B cell (primary cell): ENCODE results near the gene PAK4. TPM values are rescaled to one million over a fixed set of nuclear protein-coding genes. Genes with fewer than 3 reads are reported as not detected.
"Not testable (repeated sequence)": the region's sequence is repeated elsewhere in the genome, so short reads cannot be mapped to it uniquely, and the experiment has no call there.

Source experiments
- ATAC-seq: fragments of 200-7000 bp; cut with Tn5 transposase; one replicate; pipeline ENCODE4 v1.10.0; 2021; ENCODE audit warnings: low read depth, mild to moderate bottlenecking, moderate number of reproducible peaks, moderate library complexity
- CTCF ChIA-PET: fragments of 350-600 bp; sonication (Branson Sonifier 250); formaldehyde crosslinking; loops from one replicate; lab custom pipeline; 2021; ENCODE audit warnings: antibody characterized with exemption, inconsistent platforms; lab: Charles Lee
- POLR2A ChIA-PET: fragments of 350-600 bp; sonication (Branson Sonifier 250); formaldehyde crosslinking; loops from one replicate; lab custom pipeline; 2021; ENCODE audit warnings: antibody characterized with exemption; lab: Charles Lee
- DNase-seq: peaks from one replicate; pipeline ENCODE4 v3.0.0; 2013
- H2AFZ ChIP-seq: 2 replicates; pipeline ENCODE4 v1.6.1; 2012; ENCODE audit warnings: mild to moderate bottlenecking, low read depth, low read length; ENCODE audit not compliant: insufficient read depth, poor library complexity, severe bottlenecking
- H3K27ac ChIP-seq, 2 donors: 1 replicate in 1 of 2; 2 replicates in 1 of 2; pipeline ENCODE4 v1.5.1; 2012 to 2013; ENCODE audit warnings: low read length in 2 of 2, mild to moderate bottlenecking in 2 of 2, moderate library complexity in 1 of 2
- H3K27me3 ChIP-seq, 4 experiments: fragments of 200-600 bp in 1 of 4; sonication (generic) in 1 of 4; replicated peaks in 1 of 4; 1 replicate in 2 of 4; 2 replicates in 2 of 4; pipeline versions ENCODE4 v1.6.1 to v1.7.0; 2013 to 2016; ENCODE audit warnings: low read length in 3 of 4, mild to moderate bottlenecking in 2 of 4, mixed read lengths in 1 of 4, moderate library complexity in 1 of 4; ENCODE audit not compliant: insufficient read depth in 4 of 4, control insufficient read depth in 3 of 4; ENCODE audit errors: control extremely low read depth in 1 of 4
- H3K36me3 ChIP-seq, 2 experiments: replicated peaks in 1 of 2; 1 replicate in 1 of 2; 2 replicates in 1 of 2; pipeline versions ENCODE4 v1.6.1 to v1.7.1; 2013; ENCODE audit warnings: low read length in 1 of 2; ENCODE audit not compliant: insufficient read depth in 2 of 2, control insufficient read depth in 1 of 2; ENCODE audit errors: control extremely low read depth in 1 of 2, extremely low read depth in 1 of 2
- H3K4me1 ChIP-seq, 2 donors: fragments of 200-600 bp in 1 of 2; sonication (generic) in 1 of 2; 1 replicate in 1 of 2; 2 replicates in 1 of 2; pipeline versions ENCODE4 v1.5.1 to v1.6.1; 2013 to 2017; ENCODE audit warnings: low read length in 2 of 2; ENCODE audit not compliant: control insufficient read depth in 2 of 2, insufficient read depth in 2 of 2
- H3K4me2 ChIP-seq: replicated peaks from 2 replicates; pipeline ENCODE3; 2012; ENCODE audit warnings: mild to moderate bottlenecking, low read depth, low read length; ENCODE audit not compliant: poor library complexity, severe bottlenecking
- H3K4me3 ChIP-seq, 5 experiments: fragments of 200-600 bp in 1 of 5; sonication (generic) in 1 of 5; 1 replicate in 3 of 5; 2 replicates in 2 of 5; pipeline versions ENCODE4 v1.5.1 to v1.7.0; 2011 to 2016; ENCODE audit warnings: low read length in 4 of 5, mild to moderate bottlenecking in 4 of 5, low read depth in 2 of 5, control low read depth in 1 of 5, moderate library complexity in 1 of 5; ENCODE audit not compliant: insufficient read depth in 1 of 5; ENCODE audit errors: control extremely low read depth in 1 of 5, extremely low read depth in 1 of 5
- H3K79me2 ChIP-seq: fragments of 200-600 bp; sonication (generic); one replicate; pipeline ENCODE4 v1.6.0; 2016; ENCODE audit warnings: low read length; ENCODE audit not compliant: control insufficient read depth, insufficient read depth
- H3K9ac ChIP-seq: fragments of 200-600 bp; sonication (generic); 2 replicates; pipeline ENCODE4 v1.6.1; 2017; ENCODE audit warnings: mild to moderate bottlenecking, low read length, moderate library complexity
- H3K9me3 ChIP-seq, 3 donors: one replicate each; pipeline versions ENCODE4 v1.6.1 to v1.7.1; 2013; ENCODE audit warnings: low read length in 2 of 3; ENCODE audit not compliant: control insufficient read depth in 2 of 3, insufficient read depth in 1 of 3; ENCODE audit errors: control extremely low read depth in 1 of 3
- H4K20me1 ChIP-seq: 2 replicates; pipeline ENCODE4 v1.6.0; 2012; ENCODE audit warnings: mild to moderate bottlenecking, low read length; ENCODE audit not compliant: insufficient read depth, control insufficient read depth, poor library complexity, severe bottlenecking
- H3K27ac Mint-ChIP-seq: one replicate; pipeline ENCODE4 v1.8.0; 2021; ENCODE audit warnings: mixed read lengths
- H3K27me3 Mint-ChIP-seq: one replicate; pipeline ENCODE4 v1.8.0; 2021; ENCODE audit warnings: mixed read lengths
- H3K4me1 Mint-ChIP-seq: one replicate; pipeline ENCODE4 v1.8.0; 2021; ENCODE audit warnings: mixed read lengths
- H3K4me3 Mint-ChIP-seq: one replicate; pipeline ENCODE4 v1.8.0; 2021; ENCODE audit warnings: mixed read lengths
- H3K9me3 Mint-ChIP-seq: one replicate; pipeline ENCODE4 v1.8.0; 2022; ENCODE audit warnings: mixed read lengths; ENCODE audit not compliant: insufficient read depth
- EZH2 ChIP-seq: IDR thresholded peaks from 2 replicates; pipeline ENCODE4 v1.6.1; 2012; ENCODE audit warnings: borderline replicate concordance, low read depth, mild to moderate bottlenecking, moderate library complexity, low read length; ENCODE audit not compliant: insufficient read depth, poor library complexity, severe bottlenecking
- WGBS: methylation state at CpG from one replicate; pipeline ENCODE4 v1.1.5; 2013; ENCODE audit warnings: missing lambda C conversion rate; ENCODE audit not compliant: insufficient coverage; 5-methylcytosine and 5-hydroxymethylcytosine counted together
- intact Hi-C: fragments of 100-400 bp; cut with micrococcal nuclease; formaldehyde crosslinking; loops from one replicate; pipeline ENCODE4 v1.10.0; 2022
- polyA plus RNA-seq: library from polyadenylated mRNA; depleted of rRNA; stranded (reverse); fragments of >200 nt; gene quantifications from 2 replicates; pipeline ENCODE4 v1.2.3, GENCODE V29; 2012
- total RNA-seq, 2 donors: library from RNA; stranded (reverse); fragments of 120-200 nt in 1 of 2; gene quantifications; 1 replicate in 1 of 2; 2 replicates in 1 of 2; pipeline versions ENCODE4 v1.2.3 to v1.2.4, GENCODE V29; 2013 to 2022
- TF ChIP-seq, protein P1 (sequence below): fragments of 200-600 bp; IDR thresholded peaks from one replicate; pipeline ENCODE4 v1.8.0; 2022; ENCODE audit warnings: antibody characterized with exemption, mild to moderate bottlenecking

Gene PAK4
- total and polyA plus RNA-seq, 2 donors (not counting 1 experiment from before 2014, with no cell fraction given): 12.0 to 23.3 TPM

DNA sequence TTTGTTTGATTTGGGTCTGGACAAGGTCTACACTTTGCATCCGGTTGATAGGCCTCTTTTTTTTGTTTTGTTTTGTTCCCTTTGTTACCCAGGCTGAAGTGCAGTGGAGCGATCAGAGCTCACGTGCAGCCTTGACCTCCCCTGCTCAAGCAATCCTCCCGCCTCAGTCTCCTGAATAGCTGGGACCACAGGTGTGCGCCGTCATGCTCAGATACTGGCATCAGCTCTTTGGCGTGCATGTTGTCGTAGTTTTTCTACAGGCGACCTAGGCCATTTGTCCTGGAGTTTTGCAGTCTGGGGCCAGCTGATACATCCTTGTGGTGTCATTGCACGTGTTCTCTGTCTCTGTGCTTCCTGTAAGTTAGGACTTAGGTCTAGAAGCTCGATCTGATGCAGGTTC lies 16.3 kb downstream of the PAK4 start:
- POLR2A ChIA-PET: no interaction called here
- Histone ChIP-seq H3K79me2 (peaks cover 69% of the 10 kb centered on the region), H3K4me3 (no peak overlapping the region), H3K4me2 (no peak overlapping the region), H3K27me3 (no peaks in the 10 kb centered on the region), H3K27ac (no peak overlapping the region), H3K9ac (no peak overlapping the region), H3K36me3 (no peaks in the 10 kb centered on the region), H3K9me3 (no peaks in the 10 kb centered on the region), H3K4me1 (no peaks in the 10 kb centered on the region), H2AFZ (no peak overlapping the region), H4K20me1 (peaks cover 51% of the 10 kb centered on the region)
- TF ChIP-seq, protein P1, sequence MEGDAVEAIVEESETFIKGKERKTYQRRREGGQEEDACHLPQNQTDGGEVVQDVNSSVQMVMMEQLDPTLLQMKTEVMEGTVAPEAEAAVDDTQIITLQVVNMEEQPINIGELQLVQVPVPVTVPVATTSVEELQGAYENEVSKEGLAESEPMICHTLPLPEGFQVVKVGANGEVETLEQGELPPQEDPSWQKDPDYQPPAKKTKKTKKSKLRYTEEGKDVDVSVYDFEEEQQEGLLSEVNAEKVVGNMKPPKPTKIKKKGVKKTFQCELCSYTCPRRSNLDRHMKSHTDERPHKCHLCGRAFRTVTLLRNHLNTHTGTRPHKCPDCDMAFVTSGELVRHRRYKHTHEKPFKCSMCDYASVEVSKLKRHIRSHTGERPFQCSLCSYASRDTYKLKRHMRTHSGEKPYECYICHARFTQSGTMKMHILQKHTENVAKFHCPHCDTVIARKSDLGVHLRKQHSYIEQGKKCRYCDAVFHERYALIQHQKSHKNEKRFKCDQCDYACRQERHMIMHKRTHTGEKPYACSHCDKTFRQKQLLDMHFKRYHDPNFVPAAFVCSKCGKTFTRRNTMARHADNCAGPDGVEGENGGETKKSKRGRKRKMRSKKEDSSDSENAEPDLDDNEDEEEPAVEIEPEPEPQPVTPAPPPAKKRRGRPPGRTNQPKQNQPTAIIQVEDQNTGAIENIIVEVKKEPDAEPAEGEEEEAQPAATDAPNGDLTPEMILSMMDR: no peak
- TF ChIP-seq EZH2: no peak
- Mint-ChIP-seq H3K27ac (no peak overlapping the region), H3K4me1 (peaks cover 30% of the 10 kb centered on the region), H3K4me3 (no peak overlapping the region), H3K9me3 (no peaks in the 10 kb centered on the region), H3K27me3 (no peaks in the 10 kb centered on the region)
- intact Hi-C loops: no loop called here
- WGBS: 79% methylated on average over 7 of the region's 11 CpGs
- ATAC-seq (no peak), DNase-seq (no peak)
- CTCF ChIA-PET: interaction anchor here (0.9 kb wide), 1 partner anchor 20 kb away, joined by 3 read pairs; no protein-coding TSS in a partner anchor

DNA sequence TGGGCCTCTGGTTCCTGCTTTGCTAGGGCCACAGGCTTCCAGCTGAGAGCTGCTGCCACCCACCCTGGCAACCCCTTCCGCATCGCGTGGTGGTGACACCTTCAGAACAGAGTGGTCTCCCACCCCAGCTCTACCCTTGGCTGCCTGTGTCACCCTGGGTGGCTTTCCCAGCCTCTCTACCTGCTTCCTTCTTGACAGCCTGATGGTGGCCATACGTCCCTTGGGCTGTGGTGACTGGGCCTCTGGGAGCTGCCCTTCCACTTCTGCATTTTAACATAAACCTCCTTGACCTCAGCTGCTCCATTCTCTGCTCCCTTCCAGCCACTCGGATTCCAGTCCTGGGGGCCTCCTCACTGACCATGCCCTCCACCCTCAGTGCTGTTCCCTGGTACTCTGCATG lies 17.0 kb downstream of the PAK4 start:
- Mint-ChIP-seq H3K27me3 (no peaks in the 10 kb centered on the region), H3K27ac (no peak overlapping the region), H3K4me3 (no peak overlapping the region), H3K4me1 (peaks cover 32% of the 10 kb centered on the region), H3K9me3 (no peaks in the 10 kb centered on the region)
- no peak for TF ChIP-seq EZH2
- TF ChIP-seq, protein P1: no peak
- 82% methylated on average over 4 of the region's 5 CpGs for WGBS
- H3K9me3 ChIP-seq: no peaks in the 10 kb centered on the region
- no peaks in the 10 kb centered on the region for H3K27me3 ChIP-seq
- no peak overlapping the region for H3K4me2 ChIP-seq
- peaks cover 69% of the 10 kb centered on the region for H3K79me2 ChIP-seq
- no peak overlapping the region for H2AFZ ChIP-seq
- no peak overlapping the region for H3K9ac ChIP-seq
- ChIA-PET POLR2A (no interaction called here), CTCF (no interaction called here)
- H3K4me1 ChIP-seq: no peaks in the 10 kb centered on the region
- H3K36me3 ChIP-seq: no peaks in the 10 kb centered on the region
- intact Hi-C loops: no loop called here
- no peak overlapping the region for H3K27ac ChIP-seq
- DNase-seq (no peak), ATAC-seq (no peak)
- no peak overlapping the region for H3K4me3 ChIP-seq
- H4K20me1 ChIP-seq: peaks cover 52% of the 10 kb centered on the region

DNA sequence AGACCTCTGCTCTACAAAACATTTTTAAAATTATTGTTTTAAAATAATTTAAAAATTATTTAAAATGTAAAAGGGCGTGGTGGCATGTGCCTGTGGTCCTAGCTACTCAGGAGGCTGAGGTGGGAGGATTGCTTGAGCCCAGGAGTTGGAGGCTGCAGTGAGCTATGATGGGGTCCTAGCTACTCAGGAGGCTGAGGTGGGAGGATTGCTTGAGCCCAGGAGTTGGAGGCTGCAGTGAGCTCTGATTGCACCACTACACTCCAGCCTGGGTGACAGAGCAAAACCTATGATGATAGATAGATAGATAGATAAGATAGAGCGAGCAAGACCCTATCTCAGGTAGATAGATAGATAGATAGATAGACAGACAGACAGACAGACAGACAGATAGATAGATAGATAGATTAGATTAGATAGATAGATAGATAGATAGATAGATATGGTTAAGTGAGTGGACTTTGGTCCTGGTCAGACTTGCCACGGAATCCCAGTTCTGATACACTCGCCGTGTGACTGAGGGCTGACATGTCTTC lies 18.2 kb downstream of the PAK4 start:
- H3K36me3 ChIP-seq, H2AFZ ChIP-seq, H3K27ac ChIP-seq, H3K9me3 ChIP-seq, ATAC-seq, H3K27me3 Mint-ChIP-seq, H3K27me3 ChIP-seq, H3K27ac Mint-ChIP-seq, intact Hi-C loops, H3K9me3 Mint-ChIP-seq, H3K4me1 ChIP-seq, H3K4me2 ChIP-seq, H3K4me3 Mint-ChIP-seq, H3K9ac ChIP-seq, H3K4me3 ChIP-seq, DNase-seq: not testable (repeated sequence)
- POLR2A ChIA-PET: interaction anchor here (0.7 kb wide), 1 partner anchor 8 kb away, joined by 5 read pairs; no protein-coding TSS in a partner anchor
- H3K79me2 ChIP-seq: peaks cover 68% of the 10 kb centered on the region
- 90% methylated on average over 5 of the region's 5 CpGs for WGBS
- H4K20me1 ChIP-seq: peaks cover 47% of the 10 kb centered on the region
- CTCF ChIA-PET: interaction anchor here (3.3 kb wide), 1 partner anchor 21 kb away, joined by 7 read pairs; no protein-coding TSS in a partner anchor
- H3K4me1 Mint-ChIP-seq: peaks cover 34% of the 10 kb centered on the region
